Measurements from ENCODE around the gene TRAF1.

The TRAF1 gene

GRCh38 chr9:120913647-120914264, 12.8 kb downstream of the TRAF1 start:
- TF ChIP-seq GATA2 (IDR thresholded peaks at IDR 0.05; ENCODE audit: low read depth, low read length) (no peak), GATA3 (IDR thresholded peaks at IDR 0.05; ENCODE audit: low read depth, low read length) (no peak)

DNA sequence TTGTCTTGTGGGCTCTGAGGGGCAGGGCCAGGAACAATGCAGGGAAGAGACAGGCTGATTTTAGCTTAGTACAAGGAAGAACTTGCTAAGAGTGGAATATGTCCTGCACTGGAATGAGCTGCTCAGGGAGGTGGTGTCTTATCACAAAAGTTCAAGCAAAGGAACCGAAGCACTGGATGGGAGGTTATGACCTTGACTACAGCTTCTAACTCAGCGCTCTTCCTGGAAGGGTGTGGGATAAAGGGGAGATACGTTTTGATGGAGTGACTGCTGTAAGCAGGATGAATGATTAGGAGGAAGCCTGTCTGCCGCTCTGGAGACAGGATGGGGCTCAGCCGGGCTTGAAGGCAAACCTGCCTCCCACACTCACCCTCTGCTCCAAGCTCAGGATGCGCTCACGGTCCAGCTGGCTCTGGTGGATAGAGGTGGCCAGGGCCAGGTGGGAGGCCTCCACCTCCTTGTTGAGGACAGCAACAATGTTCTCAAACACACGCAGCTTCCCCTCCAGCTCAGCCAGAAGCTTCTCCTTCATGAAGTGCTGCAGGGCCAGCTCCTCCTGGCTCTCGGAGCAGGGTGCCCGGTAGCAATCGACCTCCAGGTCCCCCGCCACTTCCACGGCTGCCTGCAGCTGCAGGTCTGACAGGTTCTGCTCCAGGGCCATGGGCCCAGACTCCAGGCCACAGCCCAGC, 13.5 kb downstream of the TRAF1 start:
- TF ChIP-seq GATA3 (IDR thresholded peaks at IDR 0.05; ENCODE audit: low read depth, low read length) (no peak), GATA2 (IDR thresholded peaks at IDR 0.05; ENCODE audit: low read depth, low read length) (no peak)

GRCh38 chr9:120911295-120911837, 15.2 kb downstream of the TRAF1 start:
- no peak for TF ChIP-seq GATA2 (IDR thresholded peaks at IDR 0.05; ENCODE audit: low read depth, low read length)
- TF ChIP-seq GATA3 (IDR thresholded peaks at IDR 0.05; ENCODE audit: low read depth, low read length), result no peak

DNA sequence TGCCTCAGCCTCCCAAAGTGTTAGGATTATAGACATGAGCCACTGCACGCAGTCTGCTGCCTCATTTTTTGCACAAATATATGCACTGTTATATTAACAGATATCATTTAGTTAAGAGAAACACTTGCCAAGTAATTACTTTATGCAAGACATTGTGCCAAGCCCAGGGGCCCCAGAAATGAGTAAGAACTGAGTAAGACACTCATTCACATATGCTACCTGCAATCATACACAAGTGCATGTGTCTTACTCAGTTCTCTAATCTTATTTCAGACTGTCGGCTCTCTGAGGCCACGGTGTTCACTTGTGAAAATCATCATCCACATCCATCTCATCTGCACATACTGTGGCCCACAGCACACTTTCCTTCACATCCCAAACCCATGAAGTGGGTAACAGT, 16.0 kb downstream of the TRAF1 start:
- TF ChIP-seq GATA3 (IDR thresholded peaks at IDR 0.05; ENCODE audit: low read depth, low read length) (no peak), GATA2 (IDR thresholded peaks at IDR 0.05; ENCODE audit: low read depth, low read length) (no peak)

- TF ChIP-seq GATA3 (IDR thresholded peaks at IDR 0.05; ENCODE audit: low read depth, low read length) (no peak), GATA2 (IDR thresholded peaks at IDR 0.05; ENCODE audit: low read depth, low read length) (no peak)
These were observed 16.7 kb downstream of the TRAF1 start for GRCh38 chr9:120909904-120910303.

DNA sequence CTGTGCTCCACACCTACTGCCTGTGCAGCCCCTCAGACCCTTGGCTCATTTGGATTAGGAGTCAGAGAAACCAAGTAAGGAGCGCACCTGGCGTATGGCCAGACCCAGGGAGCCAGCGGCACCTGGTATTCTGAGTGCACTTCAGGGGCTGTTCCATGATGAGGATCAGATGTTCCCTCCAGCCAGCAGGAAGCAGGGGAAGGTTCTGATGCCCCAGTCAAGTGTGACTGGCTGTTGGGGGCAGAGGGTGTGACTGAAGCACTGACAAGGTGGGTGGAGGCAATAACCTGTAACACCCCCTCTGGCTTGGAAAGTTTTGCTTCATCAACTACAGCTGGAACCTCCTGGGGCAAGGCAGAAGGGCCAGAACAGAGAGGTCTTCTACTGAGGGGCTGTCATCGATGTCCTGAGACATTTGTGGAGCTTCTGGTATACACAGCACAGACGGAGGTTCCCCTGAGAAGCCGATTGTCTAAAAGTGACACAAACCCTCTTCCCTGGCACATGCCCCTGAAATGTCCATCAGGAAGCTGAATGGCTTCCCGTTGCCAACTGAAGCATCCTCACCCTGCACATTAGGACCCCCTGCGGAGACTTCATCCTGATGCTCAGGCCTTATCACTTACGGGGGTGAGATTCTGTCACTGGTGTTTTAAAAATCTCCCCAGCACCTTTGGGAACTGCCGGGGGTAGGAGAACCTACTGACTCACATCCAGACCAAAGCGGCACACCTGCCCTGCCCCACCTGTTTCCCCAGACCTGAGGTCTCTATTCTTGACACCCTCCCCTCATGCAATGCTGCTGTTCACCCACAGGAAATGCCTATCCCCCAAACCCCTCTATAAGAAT, 21.1 kb downstream of the TRAF1 start:
- TF ChIP-seq GATA3 (IDR thresholded peaks at IDR 0.05; ENCODE audit: low read depth, low read length) (no peak), GATA2 (IDR thresholded peaks at IDR 0.05; ENCODE audit: low read depth, low read length) (no peak)

GRCh38 chr9:120904978-120905301, 21.7 kb downstream of the TRAF1 start:
- TF ChIP-seq GATA2 (IDR thresholded peaks at IDR 0.05; ENCODE audit: low read depth, low read length), result no peak

GRCh38 chr9:120904061-120904977, 22.3 kb downstream of the TRAF1 start:
- no peak for TF ChIP-seq GATA3 (IDR thresholded peaks at IDR 0.05; ENCODE audit: low read depth, low read length)
- TF ChIP-seq GATA2 (IDR thresholded peaks at IDR 0.05; ENCODE audit: low read depth, low read length), result no peak

- no peak for TF ChIP-seq GATA2 (IDR thresholded peaks at IDR 0.05; ENCODE audit: low read depth, low read length)
- no peak for TF ChIP-seq GATA3 (IDR thresholded peaks at IDR 0.05; ENCODE audit: low read depth, low read length)
These were observed 23.7 kb downstream of the TRAF1 start for GRCh38 chr9:120902569-120903535.

GRCh38 chr9:120901755-120902568, 24.6 kb downstream of the TRAF1 start:
- TF ChIP-seq GATA3 (IDR thresholded peaks at IDR 0.05; ENCODE audit: low read depth, low read length) (no peak), GATA2 (IDR thresholded peaks at IDR 0.05; ENCODE audit: low read depth, low read length) (no peak)

- TF ChIP-seq GATA2 (IDR thresholded peaks at IDR 0.05; ENCODE audit: low read depth, low read length), result no peak
- no peak for TF ChIP-seq GATA3 (IDR thresholded peaks at IDR 0.05; ENCODE audit: low read depth, low read length)
These were observed 25.8 kb downstream of the TRAF1 start for GRCh38 chr9:120900824-120901223.
